Esophagus muscularis mucosa (tissue), 4 donors: ENCODE data around the gene PGM2. TPM values are rescaled to one million over a fixed set of nuclear protein-coding genes. Genes with fewer than 3 reads are reported as not detected.

Experiments used
- DNase-seq: peaks from one replicate; pipeline ENCODE4 v3.0.0-alpha.2; 2017; ENCODE audit errors: extremely low spot score
- H3K27ac ChIP-seq, 4 donors: fragments of 200-600 bp; sonication (generic); replicated peaks in 1 of 4; 1 replicate in 3 of 4; 2 replicates in 1 of 4; pipeline ENCODE4 v1.5.1; 2016 to 2019; ENCODE audit warnings: mild to moderate bottlenecking in 1 of 4
- H3K27me3 ChIP-seq, 4 donors: fragments of 200-600 bp; sonication (generic); one replicate each; pipeline versions ENCODE4 v1.5.1 to v1.6.0; 2016 to 2019
- H3K36me3 ChIP-seq, 4 donors: fragments of 200-600 bp; sonication (generic); one replicate each; pipeline ENCODE4 v1.5.1; 2016 to 2019
- H3K4me1 ChIP-seq, 4 donors: fragments of 200-600 bp; sonication (generic); one replicate each; pipeline ENCODE4 v1.5.1; 2016 to 2019
- H3K4me3 ChIP-seq, 4 donors: fragments of 200-600 bp; sonication (generic); 1 replicate in 2 of 4; 2 replicates in 2 of 4; pipeline ENCODE4 v1.5.1; 2016 to 2019; ENCODE audit warnings: mild to moderate bottlenecking in 4 of 4, moderate library complexity in 1 of 4
- H3K9me3 ChIP-seq, 4 donors: fragments of 200-600 bp; sonication (generic); 1 replicate in 3 of 4; 2 replicates in 1 of 4; pipeline ENCODE4 v1.5.1; 2016 to 2019
- EP300 ChIP-seq: sonication (generic); formaldehyde crosslinking; IDR thresholded peaks from one replicate; pipeline ENCODE4 v1.6.1; 2017; ENCODE audit warnings: antibody characterized with exemption
- POLR2A ChIP-seq: fragments of 450-650 bp; IDR thresholded peaks from one replicate; pipeline ENCODE4 v1.6.1; 2017; ENCODE audit warnings: antibody characterized with exemption, moderate library complexity, mild to moderate bottlenecking, low read depth
- POLR2AphosphoS5 ChIP-seq, 2 donors: sonication (generic); formaldehyde crosslinking; IDR thresholded peaks; one replicate each; pipeline ENCODE4 v1.6.1; 2017; ENCODE audit warnings: antibody characterized with exemption in 2 of 2
- WGBS: methylation state at CpG from one replicate; pipeline ENCODE4 v1.1.5; 2018; 5-methylcytosine and 5-hydroxymethylcytosine counted together
- intact Hi-C: fragments of 100-400 bp; cut with DNase I; formaldehyde crosslinking; loops from one replicate; pipeline ENCODE4 v1.15.1; 2023
- total RNA-seq, 4 donors: library from RNA; depleted of rRNA; stranded (reverse); fragments of >200 nt; gene quantifications; one replicate each; pipeline versions ENCODE4 v1.1.0 to v1.2.1, GENCODE V29; 2016
- TF ChIP-seq, protein P1 (sequence below), 3 experiments: fragments of 200-600 bp in 2 of 3; fragments of 450-650 bp in 1 of 3; sonication (generic) in 2 of 3; IDR thresholded peaks; one replicate each; pipeline ENCODE4 v1.5.1; 2017 to 2019; ENCODE audit warnings: antibody characterized with exemption in 3 of 3, mild to moderate bottlenecking in 2 of 3, moderate library complexity in 1 of 3

Gene PGM2
- total RNA-seq, 4 donors from 2014 or later: 17.4 to 19.2 (median 18.8) TPM

DNA sequence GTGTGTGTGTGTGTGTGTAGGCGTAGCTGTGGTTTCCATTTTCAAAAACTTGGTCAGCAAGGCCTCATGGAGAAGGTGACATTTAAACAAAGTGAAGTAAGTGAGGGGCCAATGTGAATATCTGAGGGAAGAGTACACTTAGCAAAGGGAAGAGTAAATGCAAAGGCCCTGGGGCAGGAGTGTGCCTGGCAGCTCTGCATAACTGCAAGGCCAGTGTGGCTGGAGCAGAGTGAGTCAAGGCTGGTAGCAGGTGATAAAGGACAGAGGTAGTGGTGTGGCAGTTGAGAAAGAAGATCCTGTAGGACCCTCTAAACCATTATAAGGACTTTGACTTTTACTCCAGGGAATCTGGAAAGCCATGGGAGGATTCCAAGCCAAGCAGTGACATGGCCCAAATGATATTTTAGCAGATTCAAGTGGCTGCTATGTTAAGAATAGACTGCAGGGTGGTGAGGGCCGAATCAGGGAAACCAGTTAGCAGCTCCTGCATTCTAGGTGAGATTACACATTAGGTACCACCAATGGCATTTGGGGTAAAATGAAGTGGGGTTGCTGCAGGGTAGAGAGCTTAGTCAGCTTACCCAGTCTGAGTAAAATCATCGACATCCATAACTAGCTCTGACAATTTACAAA, 58.5 kb downstream of the PGM2 start:
- Histone ChIP-seq H3K9me3 (no peaks in the 10 kb centered on the region), H3K36me3 (no peaks in the 10 kb centered on the region), H3K4me1 (peaks cover 4 to 63% (median 48%) of the 10 kb centered on the region in 4 donors), H3K27me3 (no peaks in the 10 kb centered on the region), H3K27ac (peak overlapping the region; percentile 78 to 98 (median 97)), H3K4me3 (peak overlapping the region in 3 of 4 donors; percentile 6 to 16 (median 10))
- no peak for DNase-seq
- TF ChIP-seq, protein P1, sequence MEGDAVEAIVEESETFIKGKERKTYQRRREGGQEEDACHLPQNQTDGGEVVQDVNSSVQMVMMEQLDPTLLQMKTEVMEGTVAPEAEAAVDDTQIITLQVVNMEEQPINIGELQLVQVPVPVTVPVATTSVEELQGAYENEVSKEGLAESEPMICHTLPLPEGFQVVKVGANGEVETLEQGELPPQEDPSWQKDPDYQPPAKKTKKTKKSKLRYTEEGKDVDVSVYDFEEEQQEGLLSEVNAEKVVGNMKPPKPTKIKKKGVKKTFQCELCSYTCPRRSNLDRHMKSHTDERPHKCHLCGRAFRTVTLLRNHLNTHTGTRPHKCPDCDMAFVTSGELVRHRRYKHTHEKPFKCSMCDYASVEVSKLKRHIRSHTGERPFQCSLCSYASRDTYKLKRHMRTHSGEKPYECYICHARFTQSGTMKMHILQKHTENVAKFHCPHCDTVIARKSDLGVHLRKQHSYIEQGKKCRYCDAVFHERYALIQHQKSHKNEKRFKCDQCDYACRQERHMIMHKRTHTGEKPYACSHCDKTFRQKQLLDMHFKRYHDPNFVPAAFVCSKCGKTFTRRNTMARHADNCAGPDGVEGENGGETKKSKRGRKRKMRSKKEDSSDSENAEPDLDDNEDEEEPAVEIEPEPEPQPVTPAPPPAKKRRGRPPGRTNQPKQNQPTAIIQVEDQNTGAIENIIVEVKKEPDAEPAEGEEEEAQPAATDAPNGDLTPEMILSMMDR (IDR thresholded peaks at IDR 0.05): peak in 1 of 3 experiments; percentile 23
- no peak for TF ChIP-seq EP300
- WGBS: 57% methylated on average over 3 of the region's 3 CpGs
- intact Hi-C loops: loop anchor here (5.0 kb wide), 1 partner anchor 58 kb away; the partner anchor contains the start of gene PGM2

DNA sequence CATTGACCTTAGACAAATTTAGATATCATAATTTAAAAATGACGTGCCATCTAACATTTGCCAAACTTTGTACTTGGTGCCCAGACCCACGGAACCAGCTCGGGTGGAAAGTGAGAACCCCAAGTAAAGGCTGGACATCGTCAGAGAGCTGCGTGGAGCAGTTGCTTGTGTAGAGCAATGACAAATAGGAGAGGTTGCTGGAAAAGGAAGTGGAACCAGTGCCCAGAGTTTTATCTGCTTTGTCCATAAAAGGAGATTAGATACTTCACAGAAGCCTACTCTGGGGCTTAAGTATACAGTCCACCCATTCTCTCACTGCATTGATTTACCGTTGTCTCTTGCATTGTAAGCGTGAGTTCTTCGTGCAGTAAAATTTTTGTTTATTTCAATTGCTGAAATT, 59.0 kb downstream of the PGM2 start:
- DNase-seq: peak; percentile 72
- intact Hi-C loops: loop anchor here (5.0 kb wide), 1 partner anchor 58 kb away; the partner anchor contains the start of gene PGM2
- H3K4me1 ChIP-seq: peaks cover 4 to 68% (median 53%) of the 10 kb centered on the region in 4 donors
- no peaks in the 10 kb centered on the region for H3K9me3 ChIP-seq
- peak overlapping the region in 3 of 4 donors; percentile 6 to 16 (median 10) for H3K4me3 ChIP-seq
- H3K36me3 ChIP-seq: no peaks in the 10 kb centered on the region
- TF ChIP-seq POLR2A: no peak
- TF ChIP-seq POLR2AphosphoS5 (IDR thresholded peaks at IDR 0.05): peak; percentile 75 to 82
- no peaks in the 10 kb centered on the region for H3K27me3 ChIP-seq
- WGBS: 42% methylated on average over 8 of the region's 8 CpGs
- H3K27ac ChIP-seq: peak overlapping the region; percentile 78 to 98 (median 97)

DNA sequence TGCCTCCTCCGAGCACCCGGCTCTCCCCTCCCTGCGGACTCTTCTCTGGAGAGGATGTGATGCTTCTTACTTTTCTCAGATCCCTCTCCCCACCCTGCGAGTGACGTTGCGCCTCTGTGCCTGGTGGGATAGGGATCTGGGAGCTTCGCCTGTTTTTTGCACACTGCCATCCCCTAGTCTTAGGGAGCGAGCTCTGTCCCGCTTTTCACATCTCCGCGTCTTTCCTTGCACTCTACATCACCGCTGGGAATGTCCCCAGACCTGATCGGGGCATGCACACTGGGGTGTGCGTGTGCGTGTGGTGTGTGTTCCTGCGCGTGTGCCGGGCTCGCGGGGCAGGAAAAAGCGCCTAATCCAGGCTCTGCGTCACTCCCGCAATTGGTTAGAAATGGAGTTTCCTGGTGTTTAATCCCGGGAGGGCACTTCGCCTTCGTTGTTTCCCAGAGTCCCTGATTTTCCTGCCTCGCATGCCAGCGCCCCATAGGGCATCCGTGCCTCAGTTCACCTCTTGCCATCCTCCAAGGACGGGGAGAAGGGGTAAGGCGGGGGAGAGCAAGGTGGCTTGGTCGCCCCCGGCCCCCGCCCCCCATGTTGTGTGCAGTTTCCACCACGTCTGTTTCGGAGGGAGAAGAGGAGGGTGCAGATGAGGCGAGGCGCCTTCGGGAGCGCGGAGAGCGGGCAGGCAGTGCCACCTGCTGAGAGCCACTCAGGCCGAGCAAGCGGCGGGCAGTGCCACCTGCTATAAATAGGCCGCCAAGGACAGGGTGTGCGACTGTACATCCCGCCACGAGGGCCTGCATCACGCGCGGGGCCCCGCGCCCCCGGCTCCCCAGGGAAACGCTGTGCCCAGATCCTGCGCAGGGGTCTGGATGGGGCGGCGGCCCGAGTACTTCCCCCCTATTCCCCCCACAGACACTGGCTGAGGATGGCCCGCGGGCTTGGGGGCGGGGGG, 63.6 kb downstream of the PGM2 start:
- no peak for DNase-seq
- WGBS: 21% methylated on average over 31 of the region's 63 CpGs
- no peaks in the 10 kb centered on the region for H3K27me3 ChIP-seq
- peak overlapping the region; percentile 95 to 99 (median 96) for H3K4me3 ChIP-seq
- intact Hi-C loops: loop anchor here (5.0 kb wide), 4 partner anchors 63 to 147 kb away; partner anchors contain the start of gene PGM2
- peak; percentile 9 for TF ChIP-seq POLR2A
- TF ChIP-seq, protein P1 (IDR thresholded peaks at IDR 0.05): peak; percentile 53 to 64 (median 60)
- peak; percentile 32 to 83 for TF ChIP-seq POLR2AphosphoS5 (IDR thresholded peaks at IDR 0.05)
- no peak for TF ChIP-seq EP300
- peaks cover 10 to 70% (median 55%) of the 10 kb centered on the region in 4 donors for H3K4me1 ChIP-seq
- H3K36me3 ChIP-seq: no peaks in the 10 kb centered on the region
- H3K9me3 ChIP-seq: no peaks in the 10 kb centered on the region
- H3K27ac ChIP-seq: peak overlapping the region; percentile 94 to 98 (median 97)

DNA sequence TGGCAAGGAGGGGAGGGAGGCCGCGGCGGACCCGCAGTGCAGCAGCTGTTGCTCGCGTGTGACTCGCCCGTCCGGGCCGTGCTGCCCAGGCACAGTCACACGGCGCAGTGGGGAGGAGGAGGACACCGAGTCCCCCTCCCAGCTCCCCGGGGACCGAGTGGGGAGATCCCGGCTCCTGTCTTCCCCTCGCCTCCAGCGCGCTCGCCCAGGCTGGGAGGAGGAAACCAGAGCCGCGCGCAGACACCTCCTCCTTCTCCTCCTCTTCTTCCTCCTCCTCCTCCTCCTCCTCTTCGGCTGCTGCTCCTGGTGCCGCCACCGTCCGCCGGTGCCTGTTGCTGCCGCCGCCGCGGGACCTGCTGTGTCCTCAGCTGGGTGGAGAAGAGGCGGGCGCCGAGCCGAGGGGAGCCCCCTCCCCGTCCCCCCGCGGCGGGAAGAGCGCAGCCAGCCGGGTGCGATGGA, 64.3 kb downstream of the PGM2 start, which contains the start of gene TBC1D1:
Gene TBC1D1, plus strand, starts transcription at position 284 of the 459 bp plus-strand sequence. CDS start 11,012 bp downstream, outside the sequence.
- intact Hi-C loops: loop anchor here (5.0 kb wide), 3 partner anchors 86 to 146 kb away; no protein-coding TSS in a partner anchor
- Histone ChIP-seq H3K4me1 (peaks cover 17 to 71% (median 54%) of the 10 kb centered on the region in 4 donors), H3K27ac (peak within 1 kb of the TSS; percentile 94 to 98 (median 97)), H3K36me3 (no peaks in the 10 kb centered on the region), H3K4me3 (peak within 1 kb of the TSS; percentile 95 to 99 (median 96)), H3K27me3 (no peaks in the 10 kb centered on the region), H3K9me3 (no peaks in the 10 kb centered on the region)
- DNase-seq: no peak
- 0% methylated on average over 20 of the region's 43 CpGs for WGBS
- TF ChIP-seq, protein P1 (IDR thresholded peaks at IDR 0.05): no peak
- peak in 1 of 2 donors; percentile 4 for TF ChIP-seq POLR2AphosphoS5 (IDR thresholded peaks at IDR 0.05)
